SK-N-SH (cell line): ENCODE measurements around the gene QSOX2. TPM values are rescaled to one million over a fixed set of nuclear protein-coding genes. Genes with fewer than 3 reads are reported as not detected.

Source experiments
- CTCF ChIA-PET: fragments of 300-600, 350-600 bp; formaldehyde crosslinking; extraction: SDS; loops from one replicate; lab custom pipeline; 2021; lab: Yijun Ruan, JAX
- POLR2A ChIA-PET: fragments of 350-600 bp; sonication (Branson Sonifier 250); formaldehyde crosslinking; extraction: SDS; loops from one replicate; lab custom pipeline; 2020; ENCODE audit warnings: antibody characterized with exemption, inconsistent platforms; lab: Yijun Ruan, JAX
- DNase-seq: peaks from one replicate; pipeline ENCODE4 v3.0.0; 2012
- H2AFZ ChIP-seq: fragments of 200-600 bp; sonication (generic); 2 replicates; pipeline ENCODE4 v1.8.1; 2016; ENCODE audit warnings: antibody characterized with exemption, mild to moderate bottlenecking, low read depth
- H3F3A ChIP-seq: fragments of 200-600 bp; sonication (generic); replicated peaks from 2 replicates; pipeline ENCODE3; 2016; ENCODE audit warnings: antibody characterized with exemption, mild to moderate bottlenecking; ENCODE audit not compliant: insufficient read depth
- H3K27ac ChIP-seq, 2 experiments: fragments of 200-500 bp in 1 of 2; fragments of 200-600 bp in 1 of 2; sonication (Bioruptor generic) in 1 of 2; sonication (generic), shearing (Covaris generic) in 1 of 2; 2 replicates each; pipeline versions ENCODE4 v1.5.1 to v1.6.1; 2014 to 2016; ENCODE audit warnings: low read depth in 2 of 2, inconsistent platforms in 1 of 2, low read length in 1 of 2, mild to moderate bottlenecking in 1 of 2, mixed read lengths in 1 of 2
- H3K27me3 ChIP-seq: fragments of 200-600 bp; sonication (generic), shearing (Covaris generic); 2 replicates; pipeline ENCODE4 v1.6.1; 2016; ENCODE audit warnings: mixed run types; ENCODE audit not compliant: insufficient read depth
- H3K36me3 ChIP-seq, 2 experiments: fragments of 200-500 bp in 1 of 2; fragments of 200-600 bp in 1 of 2; sonication (Bioruptor generic) in 1 of 2; sonication (generic) in 1 of 2; replicated peaks in 1 of 2; 2 replicates each; pipeline versions ENCODE3 to v1.5.1; 2014 to 2016; ENCODE audit warnings: low read length in 1 of 2, mild to moderate bottlenecking in 1 of 2; ENCODE audit not compliant: insufficient read depth in 2 of 2, control insufficient read depth in 1 of 2
- H3K4me1 ChIP-seq, 2 experiments: fragments of 200-500 bp in 1 of 2; fragments of 200-600 bp in 1 of 2; sonication (Bioruptor generic) in 1 of 2; sonication (generic), shearing (Covaris generic) in 1 of 2; 2 replicates each; pipeline versions ENCODE4 v1.5.1 to v1.6.1; 2014 to 2016; ENCODE audit warnings: low read depth in 1 of 2, low read length in 1 of 2, mixed run types in 1 of 2; ENCODE audit not compliant: insufficient read depth in 2 of 2, control insufficient read depth in 1 of 2
- H3K4me2 ChIP-seq: fragments of 200-600 bp; sonication (generic), shearing (Covaris generic); 2 replicates; pipeline ENCODE4 v1.6.1; 2017; ENCODE audit warnings: mixed run types
- H3K4me3 ChIP-seq, 2 experiments: fragments of 200-500 bp in 1 of 2; fragments of 200-600 bp in 1 of 2; sonication (Bioruptor generic) in 1 of 2; sonication (generic), shearing (Covaris generic) in 1 of 2; 2 replicates each; pipeline versions ENCODE4 v1.5.1 to v1.8.1; 2014 to 2016; ENCODE audit warnings: low read depth in 2 of 2, inconsistent platforms in 1 of 2, low read length in 1 of 2, mild to moderate bottlenecking in 1 of 2, mixed read lengths in 1 of 2, moderate library complexity in 1 of 2
- H3K79me2 ChIP-seq: fragments of 200-600 bp; sonication (generic); 2 replicates; pipeline ENCODE4 v1.8.1; 2017; ENCODE audit warnings: mild to moderate bottlenecking; ENCODE audit not compliant: insufficient read depth
- H3K9ac ChIP-seq: fragments of 200-600 bp; sonication (generic); 2 replicates; pipeline ENCODE4 v1.6.1; 2017; ENCODE audit warnings: mixed run types
- H3K9me2 ChIP-seq: fragments of 200-600 bp; sonication (generic); 2 replicates; pipeline ENCODE4 v1.6.1; 2017; ENCODE audit warnings: mixed run types
- H3K9me3 ChIP-seq: fragments of 200-600 bp; sonication (generic); 2 replicates; pipeline ENCODE4 v1.6.1; 2017; ENCODE audit warnings: mixed run types, mild to moderate bottlenecking, moderate library complexity
- H4K20me1 ChIP-seq: fragments of 200-600 bp; sonication (generic); 2 replicates; pipeline ENCODE4 v1.6.1; 2017; ENCODE audit warnings: mild to moderate bottlenecking, mixed run types; ENCODE audit not compliant: insufficient read depth
- ELF1 ChIP-seq: IDR thresholded peaks from 2 replicates; pipeline ENCODE4 v1.4.0; 2012
- EP300 ChIP-seq, 2 experiments: IDR thresholded peaks; 2 replicates each; pipeline versions ENCODE4 v1.4.0 to v1.6.1; 2012; ENCODE audit warnings: borderline replicate concordance in 1 of 2, low read depth in 1 of 2, low read length in 1 of 2
- FOXJ3 ChIP-seq: sonication (generic); formaldehyde crosslinking; IDR thresholded peaks from 2 replicates; pipeline ENCODE4 v1.5.1; 2020; ENCODE audit warnings: mild to moderate bottlenecking, missing genetic modification reagents
- FOXM1 ChIP-seq: IDR thresholded peaks from 2 replicates; pipeline ENCODE4 v1.4.0; 2012; ENCODE audit warnings: low read depth, mild to moderate bottlenecking
- GABPA ChIP-seq: IDR thresholded peaks from 2 replicates; pipeline ENCODE4 v1.4.0; 2012; ENCODE audit warnings: low read depth, mild to moderate bottlenecking
- GATA2 ChIP-seq: sonication (generic); formaldehyde crosslinking; IDR thresholded peaks from 2 replicates; pipeline ENCODE4 v1.5.0; 2020; ENCODE audit warnings: mild to moderate bottlenecking, missing genetic modification reagents
- NFIC ChIP-seq: IDR thresholded peaks from 2 replicates; pipeline ENCODE4 v1.4.0; 2012; ENCODE audit warnings: borderline replicate concordance
- NRF1 ChIP-seq: IDR thresholded peaks from 2 replicates; pipeline ENCODE4 v1.6.1; 2012; ENCODE audit warnings: low read depth, mild to moderate bottlenecking, low read length
- POLR2AphosphoS5 ChIP-seq: IDR thresholded peaks from 2 replicates; pipeline ENCODE4 v1.6.1; 2012; ENCODE audit warnings: low read depth, low read length
- RXRA ChIP-seq: IDR thresholded peaks from 2 replicates; pipeline ENCODE4 v1.4.0; 2012; ENCODE audit warnings: low read depth, mild to moderate bottlenecking, borderline replicate concordance
- SMC3 ChIP-seq: IDR thresholded peaks from 2 replicates; pipeline ENCODE4 v1.6.1; 2012; ENCODE audit warnings: low read depth, low read length, improper control_type of control experiment
- TAF1 ChIP-seq: IDR thresholded peaks from 2 replicates; pipeline ENCODE4 v1.6.1; 2012; ENCODE audit warnings: low read depth, mild to moderate bottlenecking, low read length, moderate library complexity, borderline replicate concordance
- TCF12 ChIP-seq: IDR thresholded peaks from 2 replicates; pipeline ENCODE4 v1.4.0; 2012
- YY1 ChIP-seq: IDR thresholded peaks from 2 replicates; pipeline ENCODE4 v1.4.0; 2012; ENCODE audit warnings: low read depth, mild to moderate bottlenecking
- WGBS: methylation state at CpG from one replicate; pipeline ENCODE4 v1.1.6; 2017; ENCODE audit warnings: low lambda C conversion rate; 5-methylcytosine and 5-hydroxymethylcytosine counted together
- polyA plus RNA-seq, 3 experiments: library from polyadenylated mRNA; depleted of rRNA; stranded (reverse); fragments of >200 nt; gene quantifications; 2 replicates each; pipeline ENCODE4 v1.2.3, GENCODE V29; 2012
- TF ChIP-seq, protein P1 (sequence below): fragments of 150-350 bp; IDR thresholded peaks from 2 replicates; pipeline ENCODE4 v1.6.1; 2016; ENCODE audit warnings: mild to moderate bottlenecking, low read depth, low read length
- TF ChIP-seq, protein P2 (sequence below): IDR thresholded peaks from 2 replicates; pipeline ENCODE4 v1.4.0; 2012; ENCODE audit warnings: low read depth
- TF ChIP-seq, protein P3 (sequence below): fragments of 200-600 bp; sonication (generic); IDR thresholded peaks from 2 replicates; pipeline ENCODE4 v1.6.1; 2017; ENCODE audit warnings: antibody characterized with exemption, mild to moderate bottlenecking, moderate library complexity

QSOX2 gene
- polyA plus RNA-seq, 1 of the 3 experiments (the other 2 are of a cell fraction): 26.6 TPM

DNA sequence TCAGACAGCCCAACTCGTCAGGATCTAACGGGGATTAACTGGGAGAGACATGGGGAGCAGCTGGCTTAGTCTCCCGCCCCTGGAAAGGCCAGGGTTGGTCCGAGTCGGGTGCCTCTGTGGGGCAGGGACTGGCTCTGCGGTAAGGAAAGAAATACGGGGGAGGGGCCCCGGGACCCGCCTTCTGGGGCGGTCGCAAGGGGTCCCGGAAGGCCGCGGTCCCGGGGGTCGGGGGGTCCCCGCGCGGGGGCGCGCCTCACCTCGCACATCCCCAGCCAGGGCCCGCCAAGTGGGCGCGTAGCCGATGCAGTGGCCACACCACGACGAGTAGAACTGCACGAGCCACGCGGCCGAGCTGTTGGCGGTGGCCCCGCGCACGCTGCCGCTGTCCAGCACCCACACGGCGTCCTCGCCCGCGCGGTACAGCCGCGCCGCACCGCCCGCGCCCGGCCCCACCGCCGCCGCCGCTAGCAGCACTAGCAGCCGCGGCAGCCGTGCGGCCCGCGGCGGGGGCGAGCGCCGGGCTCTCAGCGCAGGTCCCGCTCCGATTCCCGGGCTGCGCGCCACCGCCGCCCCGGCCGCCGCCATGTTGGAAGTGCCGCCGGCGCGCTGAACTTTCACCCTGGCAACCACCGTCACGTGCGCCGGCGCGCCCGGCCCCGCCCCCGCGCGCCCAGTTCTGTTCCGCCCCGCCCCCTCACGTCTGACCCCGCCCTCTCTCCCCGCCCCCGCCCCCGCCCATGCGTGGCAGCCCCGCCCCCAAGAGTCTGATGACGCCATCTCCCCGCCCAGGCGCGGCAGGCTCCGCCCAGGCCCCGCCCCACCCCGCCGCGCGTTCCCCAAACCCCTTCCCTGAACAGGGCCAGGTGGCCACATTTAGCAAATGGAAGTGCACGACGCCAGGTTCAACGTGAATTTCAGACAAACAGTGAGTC, at the start of gene QSOX2 (continued):
- no peak for TF ChIP-seq GABPA
- no peak for TF ChIP-seq FOXM1
- TF ChIP-seq ELF1: no peak
- peak; percentile 88; the same call in 1 of the 2 replicates for TF ChIP-seq TAF1
- TF ChIP-seq NRF1: peak; percentile 40
- TF ChIP-seq NFIC: no peak
- peak; percentile 87 for TF ChIP-seq YY1
- TF ChIP-seq GATA2 (CRISPR knock-in tag): no peak
- TF ChIP-seq, protein P1, sequence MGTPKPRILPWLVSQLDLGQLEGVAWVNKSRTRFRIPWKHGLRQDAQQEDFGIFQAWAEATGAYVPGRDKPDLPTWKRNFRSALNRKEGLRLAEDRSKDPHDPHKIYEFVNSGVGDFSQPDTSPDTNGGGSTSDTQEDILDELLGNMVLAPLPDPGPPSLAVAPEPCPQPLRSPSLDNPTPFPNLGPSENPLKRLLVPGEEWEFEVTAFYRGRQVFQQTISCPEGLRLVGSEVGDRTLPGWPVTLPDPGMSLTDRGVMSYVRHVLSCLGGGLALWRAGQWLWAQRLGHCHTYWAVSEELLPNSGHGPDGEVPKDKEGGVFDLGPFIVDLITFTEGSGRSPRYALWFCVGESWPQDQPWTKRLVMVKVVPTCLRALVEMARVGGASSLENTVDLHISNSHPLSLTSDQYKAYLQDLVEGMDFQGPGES: no peak

DNA sequence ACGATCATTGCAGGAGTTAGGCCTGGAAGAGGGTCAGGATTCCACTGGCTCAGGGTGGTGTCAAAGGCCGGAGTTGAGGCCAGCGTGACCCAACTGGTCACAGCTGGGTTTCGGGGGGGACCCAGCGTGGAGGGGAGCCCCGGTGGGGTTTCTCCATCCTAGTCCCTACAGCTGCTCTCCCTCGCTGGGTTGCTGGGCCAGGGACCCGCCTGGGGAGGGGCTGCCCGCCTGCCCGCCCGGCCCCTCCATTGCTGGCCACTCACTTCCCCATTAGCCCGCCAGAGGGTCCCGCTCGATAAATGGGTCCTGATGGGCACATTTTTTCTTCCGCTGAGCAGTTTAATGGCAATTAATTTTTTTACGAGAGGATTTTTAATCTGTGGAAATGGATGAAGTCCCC, 49.4 kb upstream of the QSOX2 start:
- 86% methylated on average over 9 of the region's 16 CpGs for WGBS
- Histone ChIP-seq H4K20me1 (no peaks in the 10 kb centered on the region), H3K4me1 (peaks cover 0 to 6% of the 10 kb centered on the region in 2 experiments; a peak in 1 of 4 replicates), H3K79me2 (no peaks in the 10 kb centered on the region), H3K27ac (no peak overlapping the region), H3F3A (peaks cover 8% of the 10 kb centered on the region), H3K4me3 (no peak overlapping the region), H3K4me2 (no peak overlapping the region), H3K36me3 (no peaks in the 10 kb centered on the region), H3K9me2 (no peaks in the 10 kb centered on the region), H3K9me3 (no peaks in the 10 kb centered on the region), H3K9ac (no peak overlapping the region), H2AFZ (no peak overlapping the region), H3K27me3 (peaks cover 7% of the 10 kb centered on the region; the same call in 1 of the 2 replicates)
- CTCF ChIA-PET: interaction anchor here (1.7 kb wide), 1 partner anchor 18 kb away, joined by 7 read pairs; no protein-coding TSS in a partner anchor
- TF ChIP-seq RXRA: no peak
- no peak for TF ChIP-seq TCF12
- no peak for TF ChIP-seq EP300 (IDR thresholded peaks at IDR 0.05; ENCODE audit: borderline replicate concordance in 1 of 2, low read depth in 1 of 2, low read length in 1 of 2)
- no peak for TF ChIP-seq NFIC
- no peak for TF ChIP-seq SMC3
- TF ChIP-seq, protein P2, sequence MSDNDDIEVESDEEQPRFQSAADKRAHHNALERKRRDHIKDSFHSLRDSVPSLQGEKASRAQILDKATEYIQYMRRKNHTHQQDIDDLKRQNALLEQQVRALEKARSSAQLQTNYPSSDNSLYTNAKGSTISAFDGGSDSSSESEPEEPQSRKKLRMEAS: no peak
- TF ChIP-seq POLR2AphosphoS5: no peak
- TF ChIP-seq FOXJ3 (CRISPR knock-in tag): no peak
- TF ChIP-seq, protein P3, sequence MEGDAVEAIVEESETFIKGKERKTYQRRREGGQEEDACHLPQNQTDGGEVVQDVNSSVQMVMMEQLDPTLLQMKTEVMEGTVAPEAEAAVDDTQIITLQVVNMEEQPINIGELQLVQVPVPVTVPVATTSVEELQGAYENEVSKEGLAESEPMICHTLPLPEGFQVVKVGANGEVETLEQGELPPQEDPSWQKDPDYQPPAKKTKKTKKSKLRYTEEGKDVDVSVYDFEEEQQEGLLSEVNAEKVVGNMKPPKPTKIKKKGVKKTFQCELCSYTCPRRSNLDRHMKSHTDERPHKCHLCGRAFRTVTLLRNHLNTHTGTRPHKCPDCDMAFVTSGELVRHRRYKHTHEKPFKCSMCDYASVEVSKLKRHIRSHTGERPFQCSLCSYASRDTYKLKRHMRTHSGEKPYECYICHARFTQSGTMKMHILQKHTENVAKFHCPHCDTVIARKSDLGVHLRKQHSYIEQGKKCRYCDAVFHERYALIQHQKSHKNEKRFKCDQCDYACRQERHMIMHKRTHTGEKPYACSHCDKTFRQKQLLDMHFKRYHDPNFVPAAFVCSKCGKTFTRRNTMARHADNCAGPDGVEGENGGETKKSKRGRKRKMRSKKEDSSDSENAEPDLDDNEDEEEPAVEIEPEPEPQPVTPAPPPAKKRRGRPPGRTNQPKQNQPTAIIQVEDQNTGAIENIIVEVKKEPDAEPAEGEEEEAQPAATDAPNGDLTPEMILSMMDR: no peak
- no peak for DNase-seq
- POLR2A ChIA-PET: no interaction called here
